CD4-positive, alpha-beta T cell treated with Interleukin-17A for 1 hour (primary cell): ENCODE results near the gene UBAP1L.
"Not testable (repeated sequence)": the region's sequence is repeated elsewhere in the genome, so short reads cannot be mapped to it uniquely, and the experiment has no call there.

Experiments used
- DNase-seq: peaks from one replicate; pipeline ENCODE4 v3.0.0-alpha.2; 2020

UBAP1L gene

GRCh38 chr15:65082303-65082953 lies 32.6 kb downstream of the UBAP1L start:
- no peak for DNase-seq

GRCh38 chr15:65081758-65082157 lies 33.2 kb downstream of the UBAP1L start:
- no peak for DNase-seq

- no peak for DNase-seq
These were observed 33.7 kb downstream of the UBAP1L start for GRCh38 chr15:65081270-65081669.

GRCh38 chr15:65079580-65079979 lies 35.4 kb downstream of the UBAP1L start:
- no peak for DNase-seq

GRCh38 chr15:65077981-65078352 lies 37.0 kb downstream of the UBAP1L start:
- DNase-seq: peak; percentile 44

- no peak for DNase-seq
These were observed 37.6 kb downstream of the UBAP1L start for GRCh38 chr15:65077291-65077980.

- no peak for DNase-seq
These were observed 38.3 kb downstream of the UBAP1L start, which contains the start of gene KBTBD13 for GRCh38 chr15:65076486-65077290. TSS of gene KBTBD13 (plus strand) at chr15:65076746. CDS start at chr15:65076816, 70 bp downstream.

- DNase-seq: not testable (repeated sequence)
These were observed 39.2 kb downstream of the UBAP1L start for GRCh38 chr15:65075607-65076395.

GRCh38 chr15:65074946-65075345 lies 40.1 kb downstream of the UBAP1L start:
- DNase-seq: not testable (repeated sequence)

GRCh38 chr15:65072617-65073016 lies 42.4 kb downstream of the UBAP1L start:
- DNase-seq: no peak

GRCh38 chr15:65072027-65072426 lies 43.0 kb downstream of the UBAP1L start:
- DNase-seq: no peak

- no peak for DNase-seq
These were observed 43.6 kb downstream of the UBAP1L start for GRCh38 chr15:65071381-65071811.

- DNase-seq: no peak
These were observed 45.0 kb downstream of the UBAP1L start for GRCh38 chr15:65069779-65070546.

- DNase-seq: no peak
These were observed 45.8 kb downstream of the UBAP1L start for GRCh38 chr15:65069179-65069578.

GRCh38 chr15:65068403-65068788 lies 46.6 kb downstream of the UBAP1L start:
- DNase-seq: no peak

- no peak for DNase-seq
These were observed 47.2 kb downstream of the UBAP1L start, which contains the start of gene RASL12 for GRCh38 chr15:65067645-65068402. TSS of gene RASL12 (minus strand) at chr15:65067991. CDS start at chr15:65067835, 156 bp downstream.

- no peak for DNase-seq
These were observed 47.7 kb downstream of the UBAP1L start for GRCh38 chr15:65067317-65067644.

- no peak for DNase-seq
These were observed 48.2 kb downstream of the UBAP1L start for GRCh38 chr15:65066635-65067316.

- DNase-seq: no peak
These were observed 48.9 kb downstream of the UBAP1L start for GRCh38 chr15:65066001-65066634.

GRCh38 chr15:65062726-65063125 lies 52.3 kb downstream of the UBAP1L start:
- DNase-seq: no peak
